CD4-positive, alpha-beta T cell treated with Interferon alpha-2 for 1 hour (primary cell): ENCODE data around the gene DMXL1.
"Not testable (repeated sequence)": the region's sequence is repeated elsewhere in the genome, so short reads cannot be mapped to it uniquely, and the experiment has no call there.

Experiments used
- DNase-seq, 2 donors: peaks; one replicate each; pipeline ENCODE4 v3.0.0-alpha.2; 2020 to 2022

Gene DMXL1

GRCh38 chr5:119218830-119219782 is 148.2 kb downstream of the DMXL1 start:
- DNase-seq: no peak

- no peak for DNase-seq
These were observed 149.8 kb downstream of the DMXL1 start for GRCh38 chr5:119220576-119221197.

GRCh38 chr5:119221330-119221729 is 150.4 kb downstream of the DMXL1 start:
- no peak for DNase-seq

- no peak for DNase-seq
These were observed 159.1 kb downstream of the DMXL1 start for GRCh38 chr5:119229950-119230349.

DNA sequence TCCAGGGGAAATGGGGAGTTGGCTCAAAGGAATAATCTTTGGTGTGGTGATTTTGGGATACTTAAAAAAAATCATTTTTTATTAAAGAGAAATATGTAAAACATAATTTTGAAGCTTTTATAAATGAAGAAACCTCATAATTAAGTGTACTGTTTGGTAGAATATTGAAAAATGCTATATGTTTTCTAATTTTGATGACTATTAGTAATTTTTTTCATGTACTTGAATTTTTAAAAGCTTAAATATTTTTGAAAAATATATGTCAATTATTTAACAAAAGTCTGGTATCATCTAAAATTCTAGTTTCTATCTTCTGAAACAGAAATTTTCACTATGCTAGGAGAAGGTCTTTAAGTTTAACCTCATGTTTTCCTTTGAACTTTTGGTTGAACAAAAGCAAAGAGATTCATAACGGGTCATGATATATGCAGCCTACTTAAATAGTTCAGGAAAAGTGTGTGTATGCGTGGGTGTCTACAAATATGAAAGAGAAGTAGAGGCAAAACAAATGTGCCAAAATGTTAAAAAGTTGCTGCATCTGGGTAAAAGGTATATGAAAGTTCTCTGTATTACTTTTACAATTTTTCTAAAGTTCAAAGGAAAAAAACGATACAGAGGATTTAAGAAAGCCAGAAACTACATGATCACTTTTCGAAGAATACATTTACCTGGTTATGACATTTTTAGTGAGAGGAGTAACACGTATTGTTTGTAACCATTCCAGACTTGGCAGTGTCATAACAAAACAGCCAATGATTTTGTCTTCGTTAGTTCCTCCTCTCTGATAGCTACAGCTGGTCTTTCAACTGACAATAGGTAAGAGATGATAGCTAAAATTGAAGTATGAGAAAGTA is 167.6 kb downstream of the DMXL1 start:
- peak in 1 of 2 donors; percentile 3 for DNase-seq

DNA sequence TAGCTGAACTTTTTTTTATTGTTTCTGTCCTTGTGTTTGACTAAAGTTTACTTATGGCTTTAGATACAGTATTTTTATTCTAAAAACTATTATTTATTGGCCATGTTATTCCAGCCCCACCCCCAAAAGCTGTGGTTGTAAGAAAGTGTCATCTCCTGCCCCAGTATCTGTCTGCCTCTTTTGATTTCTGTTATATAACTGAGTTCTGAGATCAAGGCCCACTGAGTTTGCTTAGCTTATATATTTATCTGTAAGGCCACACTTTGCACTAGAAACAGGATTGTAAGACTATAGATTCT is 168.2 kb downstream of the DMXL1 start:
- DNase-seq: peak in 1 of 2 donors; percentile 1

- not testable (repeated sequence) for DNase-seq
These were observed 168.9 kb downstream of the DMXL1 start for GRCh38 chr5:119239826-119240225.

DNA sequence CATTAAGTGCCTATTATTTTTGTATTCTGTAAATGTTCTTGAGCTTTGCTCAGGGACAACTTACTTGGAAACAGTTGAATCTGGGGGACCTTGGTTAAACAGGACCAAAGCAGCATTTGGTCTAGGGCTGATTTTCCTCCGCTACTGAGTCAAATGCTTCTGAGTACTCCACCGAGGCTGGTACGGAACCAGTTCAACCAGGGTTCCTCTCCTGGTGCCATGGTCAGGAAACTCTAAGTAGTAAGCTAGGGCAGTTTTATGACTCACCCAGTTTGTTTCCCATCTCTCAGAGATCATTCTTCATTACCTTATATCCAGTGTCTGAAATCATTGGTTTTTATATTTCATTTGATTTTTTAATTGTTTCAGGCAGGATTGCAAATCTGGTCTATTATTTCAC is 173.0 kb downstream of the DMXL1 start:
- DNase-seq: no peak

- no peak for DNase-seq
These were observed 180.3 kb downstream of the DMXL1 start for GRCh38 chr5:119250946-119251901.

- DNase-seq: no peak
These were observed 184.9 kb downstream of the DMXL1 start for GRCh38 chr5:119255571-119256356.

GRCh38 chr5:119257613-119258012 is 186.7 kb downstream of the DMXL1 start:
- DNase-seq: no peak

DNA sequence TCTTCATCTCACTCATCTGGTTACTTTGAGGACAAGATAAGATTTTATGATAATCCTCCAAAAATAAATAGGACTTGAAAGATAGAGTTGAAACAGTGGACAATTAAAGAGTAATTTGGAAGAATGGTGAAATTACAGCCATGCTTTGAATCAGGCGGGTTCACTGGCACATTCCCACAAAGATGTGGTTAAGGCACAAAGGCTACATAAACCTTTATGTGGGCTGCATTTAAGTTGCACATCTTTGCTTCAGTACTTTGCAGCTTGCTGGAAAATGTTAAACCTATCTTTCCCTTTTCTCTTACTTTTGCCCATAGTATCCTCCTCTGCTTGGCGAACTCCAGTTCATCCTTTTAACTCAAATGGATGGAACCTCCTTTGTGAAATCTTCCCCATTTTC is 192.8 kb downstream of the DMXL1 start:
- no peak for DNase-seq

DNA sequence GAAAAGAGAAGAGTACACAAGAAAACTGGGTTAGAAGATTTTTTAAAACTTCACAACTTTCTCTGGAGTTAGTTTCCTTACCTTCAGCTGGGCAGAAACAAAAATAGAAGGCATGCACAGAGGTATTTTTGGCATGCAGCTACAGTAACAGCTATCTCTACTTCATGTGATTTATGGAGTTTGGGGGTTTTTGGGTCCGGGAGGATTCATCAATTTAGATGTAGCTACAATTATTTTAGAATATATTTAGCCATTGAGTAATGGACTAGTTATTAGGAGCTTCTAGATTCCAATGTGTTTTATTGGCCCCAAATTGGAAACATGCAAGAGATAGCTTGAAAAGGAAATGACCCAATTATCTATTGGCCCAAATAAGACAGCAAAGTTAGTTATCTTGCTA is 193.3 kb downstream of the DMXL1 start:
- no peak for DNase-seq

DNA sequence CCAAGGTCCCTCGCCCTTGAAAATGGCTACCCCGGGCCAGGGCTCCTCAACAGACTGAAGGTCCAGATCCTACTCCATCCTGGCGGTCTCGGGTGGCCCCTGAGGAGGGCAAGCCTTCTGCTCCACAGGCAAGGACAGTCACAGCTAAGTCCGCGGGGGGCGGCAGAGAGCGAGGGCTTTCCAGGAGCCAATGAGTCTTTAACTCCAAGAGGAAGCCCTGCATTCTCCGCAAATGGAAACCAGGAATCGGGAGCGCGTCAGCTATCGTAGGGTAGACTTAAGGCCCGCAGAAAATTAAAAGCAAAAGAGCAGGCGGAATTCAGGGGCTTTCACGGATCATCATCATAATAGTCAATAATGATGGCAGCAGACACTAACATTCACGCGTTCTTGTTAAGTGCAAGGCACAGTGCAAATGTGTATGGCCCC is 197.1 kb downstream of the DMXL1 start:
- DNase-seq: peak; percentile 91

GRCh38 chr5:119268387-119269060 is 197.6 kb downstream of the DMXL1 start:
- DNase-seq: peak; percentile 92 to 95

DNA sequence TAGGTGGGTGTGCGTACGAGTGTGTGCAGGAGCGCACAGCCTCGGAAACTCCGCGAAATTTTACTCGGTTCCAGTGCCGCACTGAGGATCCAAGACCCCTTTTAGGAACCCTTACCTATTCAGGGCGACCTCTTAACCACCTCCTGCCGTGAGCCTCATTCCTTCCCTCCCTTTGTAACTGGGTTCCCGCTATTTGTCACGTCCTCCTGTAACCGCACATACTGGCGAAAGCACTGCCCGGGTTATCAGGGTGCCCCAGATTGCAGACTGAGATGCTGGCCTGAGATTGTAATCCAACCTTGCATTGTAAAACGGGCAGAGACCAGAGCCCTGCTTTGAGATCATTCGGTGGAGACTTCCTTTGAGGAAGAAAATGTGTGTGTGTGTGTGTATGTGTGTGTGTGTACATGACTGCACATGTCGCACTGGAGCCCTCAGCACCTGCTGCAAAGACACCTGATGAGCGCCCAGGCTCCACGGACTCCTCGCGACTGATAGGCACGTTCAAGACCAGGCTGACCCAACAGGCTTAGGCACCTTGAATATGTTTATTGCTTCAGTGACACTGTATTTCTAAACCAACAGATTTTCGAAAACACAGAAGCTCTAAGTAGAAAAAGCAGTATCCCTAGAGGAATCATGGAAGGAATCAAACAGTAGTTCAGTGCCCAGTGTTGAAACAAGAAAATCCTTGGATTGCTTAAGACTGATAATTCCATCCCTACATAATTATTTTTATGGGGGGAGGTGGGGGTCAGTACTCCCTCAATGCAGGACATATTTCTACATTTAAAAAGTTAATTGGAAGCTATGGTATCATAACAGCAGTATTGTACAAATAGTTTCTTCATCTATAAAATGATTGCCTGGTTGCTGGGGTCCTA is 198.4 kb downstream of the DMXL1 start:
- DNase-seq: peak; percentile 36 to 62

DNA sequence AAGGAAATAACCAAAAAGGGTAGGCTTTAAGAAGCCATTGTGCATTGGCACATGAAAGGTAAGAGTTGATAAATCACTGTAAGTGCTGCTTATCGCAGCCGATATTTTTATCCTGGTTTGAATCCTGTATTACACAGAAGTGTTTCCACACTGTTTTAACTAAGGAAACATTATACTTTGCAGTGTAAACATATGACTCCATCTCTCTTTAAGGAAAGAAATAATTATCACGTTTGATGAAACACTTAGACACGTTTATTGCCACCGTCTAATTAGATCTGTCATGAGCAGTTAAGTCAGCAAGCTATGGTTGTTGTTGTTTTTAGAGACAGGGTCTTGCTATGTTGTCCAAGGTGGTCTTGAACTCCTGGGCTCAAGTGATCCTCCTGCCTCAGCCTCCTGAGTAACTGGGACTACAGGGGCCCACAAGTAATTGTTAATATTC is 199.3 kb downstream of the DMXL1 start:
- no peak for DNase-seq

DNA sequence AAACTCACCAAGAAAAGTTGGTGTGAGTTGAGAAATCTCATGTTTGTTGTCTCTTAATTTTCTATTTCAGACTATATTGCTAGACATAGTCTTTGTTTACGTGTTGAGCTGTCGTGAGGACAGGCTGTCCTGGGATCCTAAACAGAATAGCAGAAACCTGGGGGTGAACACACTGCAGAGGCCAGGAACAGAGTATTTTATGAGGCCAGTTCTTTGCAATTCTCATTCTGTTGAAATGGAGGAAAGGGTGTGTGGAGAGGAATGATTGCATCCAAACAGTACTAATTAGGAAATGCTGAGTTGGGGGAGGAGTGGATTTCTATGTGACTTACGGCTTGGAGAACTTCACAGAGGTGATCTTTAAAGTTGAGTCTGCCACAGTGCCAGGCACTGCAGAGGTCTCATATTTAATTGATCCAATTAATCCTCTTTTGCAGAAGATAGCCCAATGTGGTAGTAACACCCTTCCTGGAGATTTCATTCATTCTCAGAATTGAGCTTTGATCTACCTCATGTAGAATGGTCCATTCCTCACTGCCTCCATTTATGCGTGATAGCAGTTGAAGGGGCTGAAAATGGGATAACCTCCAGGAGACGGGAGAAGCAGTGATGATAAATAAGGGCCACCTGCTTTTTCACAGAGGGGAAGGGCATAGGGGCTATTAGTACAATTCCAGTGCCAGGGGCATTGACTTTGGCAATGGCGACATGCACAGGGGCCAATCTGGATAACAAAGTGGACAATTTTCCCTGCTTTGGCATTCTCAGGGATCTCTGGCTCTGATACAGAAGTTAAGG is 200.3 kb downstream of the DMXL1 start:
- no peak for DNase-seq
